Ovary (tissue), 3 donors: Measurements from ENCODE around the gene PGAP3.

Experiments
- CTCF ChIP-seq, 3 donors: fragments of 450-650 bp in 2 of 3; fragments of 200-600 bp in 1 of 3; IDR thresholded peaks; one replicate each; pipeline versions ENCODE4 v1.5.1 to v1.8.0; 2016 to 2022; ENCODE audit warnings: antibody characterized with exemption in 3 of 3, mild to moderate bottlenecking in 1 of 3
- EP300 ChIP-seq: sonication (generic); formaldehyde crosslinking; IDR thresholded peaks from one replicate; pipeline ENCODE4 v1.6.1; 2017; ENCODE audit warnings: antibody characterized with exemption
- POLR2A ChIP-seq: fragments of 450-650 bp; IDR thresholded peaks from one replicate; pipeline ENCODE4 v1.6.1; 2017; ENCODE audit warnings: antibody characterized with exemption, mild to moderate bottlenecking, moderate library complexity
- donor health status: DM: no; HTN: no; CAD: no.

GRCh38 chr17:39632153-39632941 is 55.5 kb downstream of the PGAP3 start:
- TF ChIP-seq CTCF (IDR thresholded peaks at IDR 0.05) (no peak), POLR2A (no peak), EP300 (no peak)
